ENCODE measurements around the gene ST3GAL6.

ST3GAL6 gene

GRCh38 chr3:98775459-98776139 lies 12.5 kb downstream of the ST3GAL6 start:
- DNase-seq (ENCODE audit: low read depth in 4 of 4, low spot score in 1 of 4) = no peak

- DNase-seq (ENCODE audit: low read depth in 4 of 4, low spot score in 1 of 4) = no peak
Observed at GRCh38 chr3:98776140-98776493, 13.0 kb downstream of the ST3GAL6 start.

- DNase-seq (ENCODE audit: low read depth in 4 of 4, low spot score in 1 of 4) = no peak
Observed at GRCh38 chr3:98777286-98777685, 14.1 kb downstream of the ST3GAL6 start.

- no peak for DNase-seq (ENCODE audit: low read depth in 4 of 4, low spot score in 1 of 4)
Observed at GRCh38 chr3:98777801-98778220, 14.7 kb downstream of the ST3GAL6 start.

- no peak for DNase-seq (ENCODE audit: low read depth in 4 of 4, low spot score in 1 of 4)
Observed at GRCh38 chr3:98778383-98778782, 15.2 kb downstream of the ST3GAL6 start.

- DNase-seq (ENCODE audit: low read depth in 4 of 4, low spot score in 1 of 4) = no peak
Observed at GRCh38 chr3:98778852-98779413, 15.8 kb downstream of the ST3GAL6 start.

GRCh38 chr3:98779541-98780335 lies 16.6 kb downstream of the ST3GAL6 start:
- DNase-seq (ENCODE audit: low read depth in 4 of 4, low spot score in 1 of 4) = no peak

- no peak for DNase-seq (ENCODE audit: low read depth in 4 of 4, low spot score in 1 of 4)
Observed at GRCh38 chr3:98780343-98780742, 17.2 kb downstream of the ST3GAL6 start.

- DNase-seq (ENCODE audit: low read depth in 4 of 4, low spot score in 1 of 4) = no peak
Observed at GRCh38 chr3:98782824-98783500, 19.8 kb downstream of the ST3GAL6 start.

GRCh38 chr3:98784042-98784441 lies 20.9 kb downstream of the ST3GAL6 start:
- DNase-seq (ENCODE audit: low read depth in 4 of 4, low spot score in 1 of 4) = no peak

- DNase-seq (ENCODE audit: low read depth in 4 of 4, low spot score in 1 of 4) = no peak
Observed at GRCh38 chr3:98784666-98785600, 21.8 kb downstream of the ST3GAL6 start.

GRCh38 chr3:98786364-98787006 lies 23.3 kb downstream of the ST3GAL6 start:
- DNase-seq (ENCODE audit: low read depth in 4 of 4, low spot score in 1 of 4) = no peak

- DNase-seq (ENCODE audit: low read depth in 4 of 4, low spot score in 1 of 4) = no peak
Observed at GRCh38 chr3:98787181-98787580, 24.0 kb downstream of the ST3GAL6 start.

- DNase-seq (ENCODE audit: low read depth in 4 of 4, low spot score in 1 of 4) = no peak
Observed at GRCh38 chr3:98788651-98789050, 25.5 kb downstream of the ST3GAL6 start.

GRCh38 chr3:98791341-98792325 lies 28.5 kb downstream of the ST3GAL6 start:
- no peak for DNase-seq (ENCODE audit: low read depth in 4 of 4, low spot score in 1 of 4)

GRCh38 chr3:98793971-98794370 lies 30.8 kb downstream of the ST3GAL6 start:
- DNase-seq (ENCODE audit: low read depth in 4 of 4, low spot score in 1 of 4) = no peak

GRCh38 chr3:98796334-98796733 lies 33.2 kb downstream of the ST3GAL6 start:
- DNase-seq (ENCODE audit: low read depth in 4 of 4, low spot score in 1 of 4) = no peak

- no peak for DNase-seq (ENCODE audit: low read depth in 4 of 4, low spot score in 1 of 4)
Observed at GRCh38 chr3:98797905-98798304, 34.8 kb downstream of the ST3GAL6 start.

GRCh38 chr3:98798820-98799219 lies 35.7 kb downstream of the ST3GAL6 start:
- DNase-seq (ENCODE audit: low read depth in 4 of 4, low spot score in 1 of 4) = no peak

All from stimulated activated CD4-positive, alpha-beta T cell treated with anti-CD3 and anti-CD28 coated beads, Interleukin-1b, Interleukin-23, amount 100 ng/mL, for 24 hours (primary cell).